Right kidney (tissue), 1 donor: ENCODE measurements around the gene RASA3.
"Not testable (repeated sequence)": the region's sequence is repeated elsewhere in the genome, so short reads cannot be mapped to it uniquely, and the experiment has no call there.

Experiments
- DNase-seq: peaks from one replicate; pipeline ENCODE4 v3.0.0-alpha.2; 2016

RASA3 gene

DNA sequence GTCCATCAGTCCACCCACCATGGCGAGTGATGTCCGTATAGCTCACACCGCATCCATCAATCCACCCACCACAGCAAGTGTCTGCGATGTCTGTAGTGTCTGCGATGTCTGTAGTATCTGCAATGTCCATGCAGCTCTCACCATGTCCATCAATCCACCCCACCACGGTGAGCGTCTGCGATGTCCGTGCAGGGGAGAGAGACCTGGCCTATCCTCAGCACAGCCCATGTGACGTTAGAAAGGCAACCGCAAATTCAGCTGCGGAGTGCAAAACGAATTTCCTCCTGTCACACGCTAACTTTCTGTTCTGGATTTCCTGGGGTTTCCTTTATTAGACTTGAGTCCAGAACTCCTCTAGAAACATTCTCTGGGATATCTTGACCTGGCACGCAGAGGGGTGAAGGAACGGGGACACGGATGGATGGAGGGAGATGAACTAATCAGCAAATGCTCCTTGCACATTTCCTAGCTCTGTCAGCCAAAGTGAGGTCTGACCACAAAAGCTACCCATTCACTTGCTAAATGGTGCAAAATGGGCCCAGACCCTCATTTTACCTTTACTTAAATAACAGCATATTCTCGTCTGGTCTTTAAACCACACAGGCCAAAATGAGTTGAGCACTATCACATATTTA lies 18.3 kb downstream of the RASA3 start:
- no peak for DNase-seq

DNA sequence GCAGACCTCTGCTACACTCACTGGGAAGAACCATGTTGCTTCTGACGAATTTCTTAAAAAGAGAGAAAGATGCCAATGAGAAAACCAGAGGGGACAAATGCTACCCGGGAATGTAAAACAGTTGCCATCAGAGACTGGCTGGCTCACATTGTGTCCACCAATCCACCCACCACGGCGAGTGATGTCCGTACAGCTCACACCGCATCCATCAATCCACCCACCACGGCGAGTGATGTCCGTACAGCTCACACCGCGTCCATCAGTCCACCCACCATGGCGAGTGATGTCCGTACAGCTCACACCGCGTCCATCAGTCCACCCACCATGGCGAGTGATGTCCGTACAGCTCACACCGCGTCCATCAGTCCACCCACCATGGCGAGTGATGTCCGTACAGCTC lies 19.0 kb downstream of the RASA3 start:
- not testable (repeated sequence) for DNase-seq

DNA sequence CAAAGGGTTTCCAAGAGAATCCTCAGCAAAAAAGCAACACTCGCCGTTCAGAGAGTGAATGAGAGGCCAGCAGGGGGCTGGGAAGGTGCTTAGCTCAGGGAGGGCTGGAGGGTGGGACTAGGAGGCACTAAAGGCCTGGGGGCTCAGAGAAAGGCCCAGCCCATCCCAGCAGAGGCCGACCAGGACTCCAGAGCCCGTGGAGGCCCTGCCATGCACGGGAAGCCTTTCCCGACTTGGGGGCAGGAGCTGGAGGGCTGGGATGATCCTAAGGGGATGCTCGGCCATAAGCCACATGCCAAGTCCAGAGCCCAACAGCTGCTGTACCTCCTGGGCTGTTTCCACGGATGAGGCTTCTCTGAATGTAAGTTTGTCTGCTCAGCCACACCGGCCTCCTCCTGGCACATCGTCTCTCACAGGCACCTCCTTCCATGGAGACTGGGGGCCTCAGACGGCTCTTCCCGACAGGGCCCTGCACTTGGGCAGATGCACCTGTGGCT lies 19.5 kb downstream of the RASA3 start:
- DNase-seq = no peak

DNA sequence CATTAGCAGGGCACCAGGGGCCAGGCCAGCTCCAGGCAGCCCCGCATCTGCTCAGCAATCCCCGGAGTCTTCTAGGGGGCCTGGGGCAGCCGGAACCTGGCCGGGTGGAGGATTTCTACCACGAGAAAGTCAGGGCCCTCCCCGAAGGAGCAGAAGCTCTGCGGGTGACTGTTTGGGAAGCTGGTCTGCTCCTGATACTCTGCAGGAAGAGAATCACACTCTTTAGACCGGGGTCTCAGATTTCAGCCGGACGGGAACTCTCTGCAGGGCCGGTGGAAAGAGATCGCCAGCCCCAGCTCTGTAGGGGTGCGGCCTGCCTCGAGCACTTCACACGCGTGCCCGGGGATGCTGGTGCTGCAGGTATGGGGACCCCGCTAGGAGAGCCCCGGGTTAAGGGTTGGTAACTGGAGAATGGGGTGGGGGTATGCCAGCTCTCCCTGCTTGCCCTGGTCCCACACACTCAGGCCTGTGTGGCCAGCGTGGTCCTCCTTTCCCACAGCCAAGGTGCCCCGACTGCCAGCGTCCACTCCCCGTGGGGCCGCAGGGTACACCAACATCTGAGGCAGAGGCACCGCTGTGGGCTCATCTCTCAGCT lies 20.1 kb downstream of the RASA3 start:
- DNase-seq = peak; percentile 47

DNA sequence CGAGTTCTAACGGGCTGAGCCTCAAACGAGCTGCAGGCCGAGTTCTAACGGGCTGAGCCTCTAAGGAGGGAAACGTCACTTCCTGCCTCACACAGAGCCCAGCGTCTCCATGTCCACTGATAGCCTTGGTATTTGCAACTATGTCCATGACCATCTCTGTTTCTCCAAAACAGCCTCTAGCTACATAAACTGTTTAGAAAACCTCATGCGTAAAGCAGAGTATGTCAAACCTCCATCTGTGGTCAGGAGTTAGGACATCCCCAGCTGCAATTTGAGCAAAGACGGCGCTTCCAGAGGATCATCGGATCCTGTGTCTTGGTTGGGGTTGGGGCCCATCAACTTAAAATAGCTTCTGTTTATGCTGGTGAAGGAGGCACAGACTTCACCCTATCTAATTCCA lies 20.8 kb downstream of the RASA3 start:
- no peak for DNase-seq

DNA sequence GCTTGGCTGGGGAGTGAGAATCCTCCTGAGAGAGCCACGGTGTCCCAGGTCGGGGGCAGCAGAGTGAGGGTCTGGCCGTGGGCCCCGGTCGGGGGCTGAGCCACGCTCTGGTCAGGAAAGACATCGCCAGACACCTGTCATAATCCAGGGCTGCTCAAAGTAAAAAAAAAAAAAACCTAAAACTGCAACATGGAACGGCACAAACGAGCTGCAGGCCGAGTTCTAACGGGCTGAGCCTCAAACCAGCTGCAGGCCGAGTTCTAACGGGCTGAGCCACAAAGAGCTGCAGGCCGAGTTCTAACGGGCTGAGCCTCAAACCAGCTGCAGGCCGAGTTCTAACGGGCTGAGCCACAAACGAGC lies 21.6 kb downstream of the RASA3 start:
- not testable (repeated sequence) for DNase-seq

DNA sequence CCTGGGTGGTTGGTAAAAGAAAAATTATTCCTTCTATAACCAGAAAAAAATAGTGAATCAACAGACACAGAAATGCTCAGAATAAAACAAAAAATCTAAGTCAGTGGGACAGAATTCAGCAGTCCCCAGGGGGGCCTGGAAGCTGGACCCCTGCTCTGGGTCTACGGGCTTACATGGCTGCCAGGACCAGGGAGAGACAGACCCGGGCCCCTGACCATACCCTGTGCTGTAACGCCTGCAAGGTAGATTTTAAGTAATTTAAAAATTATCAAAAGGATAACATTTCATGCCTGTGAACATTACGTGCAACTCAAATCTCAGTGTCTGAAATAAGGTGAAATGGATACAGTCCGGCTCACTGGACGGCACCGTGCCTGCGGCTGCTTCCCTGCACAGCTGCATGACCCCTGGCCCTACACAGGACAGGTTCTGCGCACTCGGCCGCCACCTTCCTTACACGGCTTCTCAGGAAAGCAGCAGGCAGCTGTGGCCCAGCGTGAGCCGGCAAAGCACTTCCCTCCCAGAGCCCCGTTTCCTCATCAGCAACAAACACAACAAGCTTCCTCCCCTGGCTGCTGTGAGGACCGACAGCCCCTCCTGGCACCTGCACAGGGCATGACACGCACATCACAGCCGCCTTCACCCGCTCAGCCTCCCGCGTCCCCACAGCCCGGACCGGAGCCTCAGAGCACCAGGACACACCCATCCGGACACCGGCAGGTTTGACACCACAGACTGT lies 22.2 kb downstream of the RASA3 start:
- peak; percentile 21 for DNase-seq

DNA sequence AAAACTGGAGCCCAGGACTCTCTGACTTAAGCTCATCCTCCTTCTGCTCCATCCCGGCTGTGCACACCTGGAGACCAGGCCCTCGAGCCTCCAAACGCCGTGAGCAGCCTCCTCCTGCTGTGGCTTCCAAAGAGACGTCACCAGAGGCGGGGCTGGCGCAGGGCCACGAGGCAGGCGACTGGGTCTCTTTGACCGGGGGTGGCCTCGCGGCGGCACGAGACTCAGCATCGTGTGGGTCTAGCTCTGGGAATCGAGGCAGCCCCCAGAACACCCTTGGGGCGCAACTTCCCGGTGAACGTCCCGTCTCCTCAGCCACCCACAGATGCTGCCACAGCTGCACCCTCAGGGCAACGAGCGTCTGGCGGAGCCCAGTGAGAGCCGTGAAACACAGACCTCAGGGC lies 22.8 kb downstream of the RASA3 start:
- no peak for DNase-seq

DNA sequence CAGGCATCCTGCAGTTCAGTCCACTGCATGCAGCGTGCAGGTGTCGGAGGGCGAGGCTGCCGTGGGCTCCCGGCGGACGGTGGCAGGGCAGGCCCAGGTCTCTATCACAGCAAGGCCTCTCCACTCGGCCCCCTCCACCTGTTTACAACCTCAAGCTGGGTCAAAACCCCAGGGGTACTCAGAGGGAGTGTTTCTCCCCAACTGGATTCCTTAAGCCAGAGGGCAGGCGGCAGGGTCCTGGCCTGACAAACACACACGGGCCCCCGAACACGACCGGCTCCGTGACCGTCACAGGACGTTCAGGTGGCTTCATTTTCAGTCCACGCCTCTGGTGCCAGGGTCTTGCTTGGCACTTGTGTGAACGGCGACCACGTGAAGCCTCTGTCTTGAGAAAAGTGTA lies 23.5 kb downstream of the RASA3 start:
- no peak for DNase-seq

DNA sequence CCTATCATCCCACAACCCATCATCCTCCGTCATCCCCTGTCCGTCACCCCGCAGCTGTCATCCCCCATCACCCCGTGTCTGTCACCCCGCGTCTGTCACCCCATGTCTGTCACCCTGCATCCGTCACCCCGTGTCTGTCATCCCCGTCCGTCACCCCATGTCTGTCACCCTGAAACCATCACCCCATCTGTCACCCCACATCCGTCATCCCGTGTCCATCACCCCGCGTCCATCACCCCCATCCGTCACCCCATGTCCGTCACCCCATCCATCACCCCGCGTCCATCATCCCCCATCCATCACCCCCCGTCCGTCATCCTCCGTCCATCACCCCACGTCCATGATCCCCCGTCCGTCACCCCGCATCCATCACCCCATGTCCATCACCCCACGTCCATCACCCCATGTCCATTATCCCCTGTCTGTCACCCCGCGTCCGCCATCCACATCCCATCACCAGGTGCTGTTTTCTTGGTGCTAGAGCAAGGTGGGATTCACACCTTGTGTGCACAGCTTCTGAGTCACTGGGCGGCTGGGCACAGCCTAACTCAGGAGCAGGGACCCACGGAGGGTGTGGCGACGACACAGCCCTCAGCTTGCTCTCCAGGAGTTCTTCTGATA lies 24.2 kb downstream of the RASA3 start:
- DNase-seq = no peak

DNA sequence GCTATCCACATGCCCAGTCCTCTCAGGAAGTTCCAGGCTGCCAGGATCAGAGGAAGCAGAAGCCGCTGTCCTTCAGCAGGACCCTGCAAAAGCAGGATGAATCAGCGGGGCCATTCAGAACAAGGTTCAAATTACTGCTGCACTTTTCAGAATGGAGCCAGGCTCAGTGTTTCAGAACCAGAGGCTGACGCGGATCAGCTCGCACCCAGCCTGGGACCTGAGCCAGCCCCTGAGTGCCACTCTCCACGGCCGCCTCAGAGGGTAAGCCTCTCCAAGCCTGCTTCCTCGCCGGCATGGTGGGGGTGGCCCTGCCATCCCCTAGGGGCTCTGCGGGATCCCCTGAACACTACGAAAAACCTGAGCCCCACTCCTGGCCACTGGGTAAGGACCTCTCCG lies 24.7 kb downstream of the RASA3 start:
- no peak for DNase-seq

DNA sequence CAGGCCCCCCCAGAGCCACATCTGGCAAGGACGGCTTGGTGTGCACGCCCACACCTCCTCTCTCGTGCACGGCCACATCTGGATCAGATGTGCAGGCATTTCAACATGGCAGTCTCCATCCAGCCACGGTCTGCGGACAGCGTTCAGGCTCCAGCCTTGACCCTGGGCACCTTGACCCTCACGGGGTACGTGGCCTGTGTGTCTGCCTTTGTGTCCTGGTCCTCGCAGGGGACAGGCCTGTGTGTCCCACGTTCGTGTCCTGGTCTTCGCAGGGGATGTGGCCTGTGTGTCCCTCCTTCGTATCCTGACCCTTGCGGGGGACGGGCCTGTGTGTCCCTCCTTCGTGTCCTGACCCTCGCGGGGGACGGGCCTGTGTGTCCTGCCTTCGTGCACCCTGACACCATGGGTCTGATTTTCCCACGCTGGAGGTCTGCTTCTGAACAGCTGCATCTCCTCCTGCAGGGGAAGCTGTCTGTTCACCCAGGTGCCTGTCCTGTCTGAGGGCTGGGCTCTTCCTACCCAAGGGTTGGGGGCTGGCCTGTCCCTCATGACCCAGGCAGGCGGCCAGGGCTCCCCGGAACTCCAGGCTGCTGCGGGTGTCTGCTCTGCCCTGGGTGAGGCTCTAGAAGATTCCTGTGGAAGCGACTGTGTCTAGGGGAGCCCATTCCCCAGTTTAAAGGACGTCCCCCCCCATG lies 25.3 kb downstream of the RASA3 start:
- no peak for DNase-seq

DNA sequence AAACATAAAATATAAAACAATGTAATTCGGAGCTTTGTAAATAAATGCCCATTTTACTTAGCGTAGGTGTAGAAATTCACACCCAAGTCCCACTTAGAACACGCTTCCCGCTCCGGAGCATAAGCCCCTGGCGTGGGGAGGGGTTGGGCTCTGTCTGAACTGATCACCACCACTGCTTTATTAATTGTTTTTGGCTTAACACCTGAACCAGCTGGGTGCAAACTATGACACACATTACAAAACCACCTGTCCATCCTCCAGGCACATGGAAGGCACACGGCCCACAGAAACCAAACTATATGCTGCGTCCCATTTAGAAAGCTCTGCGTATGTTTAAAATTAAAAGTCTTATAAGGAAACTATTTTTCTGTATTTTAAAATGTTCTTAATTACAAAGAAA lies 25.9 kb downstream of the RASA3 start:
- DNase-seq = no peak

DNA sequence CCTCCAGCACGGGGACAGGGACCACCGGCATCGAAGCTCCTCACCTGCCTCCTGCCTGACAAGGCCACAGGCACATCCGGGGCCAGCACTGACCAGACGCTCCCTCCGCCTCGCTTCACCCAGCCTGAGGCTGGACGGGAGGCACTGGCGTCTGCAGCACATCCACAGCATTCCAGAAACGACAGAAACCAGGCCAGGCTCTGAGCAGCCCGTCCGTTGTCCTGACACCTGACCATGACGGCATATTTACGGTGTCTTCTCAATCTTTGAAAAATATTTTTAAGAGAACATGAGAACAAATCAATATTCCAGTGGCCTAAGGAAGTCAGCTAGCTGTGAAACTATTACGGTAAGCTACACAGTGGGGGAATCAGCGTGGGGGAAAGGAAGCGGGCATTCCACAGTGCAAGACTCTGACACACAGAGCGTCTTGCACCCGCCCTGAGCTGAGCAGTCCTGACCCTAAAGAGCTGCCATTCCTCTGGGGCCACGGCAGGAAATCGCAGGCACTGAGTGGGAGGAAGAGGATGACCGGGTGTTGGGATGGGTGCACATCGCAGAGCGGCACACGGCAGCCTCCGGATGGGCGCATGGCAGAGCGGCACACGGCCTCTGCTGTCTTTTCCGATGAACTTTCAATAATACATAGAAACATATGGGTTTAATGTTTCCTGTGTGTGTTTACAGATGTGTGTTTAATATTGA lies 26.8 kb downstream of the RASA3 start:
- DNase-seq = no peak

DNA sequence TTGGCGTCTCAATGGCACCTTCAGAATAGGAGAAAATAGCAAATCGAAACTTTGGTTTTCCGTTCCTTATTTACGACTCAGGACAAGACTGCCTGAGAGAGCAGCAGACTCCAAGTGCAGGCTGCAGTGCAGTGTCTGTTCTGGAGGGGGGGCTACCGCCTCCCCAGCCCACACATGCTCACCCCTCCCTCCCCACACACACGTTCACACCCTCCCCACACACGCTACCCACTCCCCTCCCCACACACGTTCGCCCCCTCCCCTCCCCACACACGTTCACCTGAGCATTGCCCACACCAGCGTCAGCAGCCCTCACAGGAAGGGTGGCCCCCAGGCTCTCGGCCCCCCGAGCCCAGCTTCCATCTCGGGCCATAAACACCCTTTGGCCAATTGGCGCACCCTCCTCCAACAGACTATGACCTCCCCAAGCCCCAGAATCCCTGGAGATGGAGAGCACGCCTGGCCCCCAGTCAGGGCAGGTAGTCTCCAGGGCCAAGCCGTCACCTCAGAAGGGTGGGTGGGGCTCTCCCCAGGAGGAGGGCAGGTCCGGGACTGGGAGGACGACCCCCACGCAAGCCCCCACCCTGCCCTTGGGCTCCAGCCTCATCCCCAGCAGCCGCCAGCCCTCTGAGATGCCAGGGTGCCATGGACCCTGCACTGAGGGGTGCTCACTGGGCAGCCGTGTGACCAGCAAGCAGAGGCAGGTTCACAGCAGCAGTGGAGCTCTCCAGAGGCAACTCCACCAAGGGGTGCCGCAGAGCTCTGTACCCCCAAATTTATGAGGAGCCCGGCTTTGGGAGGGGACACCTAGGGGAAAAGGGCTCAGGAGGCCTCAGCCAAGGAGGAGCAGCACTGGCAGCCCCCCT lies 27.5 kb downstream of the RASA3 start:
- no peak for DNase-seq

DNA sequence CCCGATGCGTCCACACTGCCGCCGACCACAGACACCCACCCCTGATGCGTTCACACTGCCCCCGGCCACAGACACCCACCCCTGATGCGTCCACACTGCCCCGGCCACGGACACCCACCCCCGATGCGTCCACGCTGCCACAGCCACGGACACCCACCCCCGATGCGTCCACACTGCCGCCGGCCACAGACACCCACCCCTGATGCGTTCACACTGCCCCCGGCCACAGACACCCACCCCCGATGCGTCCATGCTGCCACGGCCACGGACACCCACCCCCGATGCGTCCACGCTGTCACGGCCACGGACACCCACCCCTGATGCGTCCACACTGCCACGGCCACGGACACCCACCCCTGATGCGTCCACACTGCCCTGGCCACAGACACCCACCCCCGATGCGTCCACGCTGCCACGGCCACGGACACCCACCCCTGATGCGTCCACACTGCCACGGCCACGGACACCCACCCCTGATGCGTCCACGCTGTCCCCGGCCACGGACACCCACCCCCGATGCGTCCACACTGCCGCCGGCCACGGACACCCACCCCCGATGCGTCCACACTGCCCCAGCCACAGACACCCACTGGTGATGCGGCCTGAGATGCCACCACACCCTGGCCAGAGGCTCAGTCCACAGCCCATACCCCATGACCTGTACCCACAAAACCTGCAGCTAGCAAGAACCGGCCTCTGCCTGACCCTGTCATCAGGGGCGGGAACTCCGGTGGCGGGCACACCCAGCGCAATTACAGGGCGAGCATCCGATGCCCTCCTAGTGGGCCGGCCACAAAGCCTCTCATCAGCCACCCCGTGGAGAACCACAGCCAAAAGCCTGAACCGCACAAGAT lies 28.4 kb downstream of the RASA3 start:
- no peak for DNase-seq

DNA sequence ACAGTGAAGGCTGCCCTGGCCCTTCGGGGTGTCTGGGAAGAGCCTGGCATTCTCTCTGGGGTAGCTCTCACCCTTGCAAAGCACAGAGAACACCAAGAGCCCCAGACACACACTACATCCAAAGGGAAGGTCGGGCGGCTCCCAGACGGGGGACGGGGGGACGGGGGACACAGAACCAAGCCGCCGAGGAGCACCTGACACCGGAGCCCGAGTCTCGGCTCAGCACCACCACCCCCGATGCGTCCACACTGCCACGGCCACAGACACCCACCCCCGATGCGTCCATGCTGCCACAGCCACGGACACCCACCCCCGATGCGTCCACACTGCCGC lies 29.2 kb downstream of the RASA3 start:
- DNase-seq = not testable (repeated sequence)

DNA sequence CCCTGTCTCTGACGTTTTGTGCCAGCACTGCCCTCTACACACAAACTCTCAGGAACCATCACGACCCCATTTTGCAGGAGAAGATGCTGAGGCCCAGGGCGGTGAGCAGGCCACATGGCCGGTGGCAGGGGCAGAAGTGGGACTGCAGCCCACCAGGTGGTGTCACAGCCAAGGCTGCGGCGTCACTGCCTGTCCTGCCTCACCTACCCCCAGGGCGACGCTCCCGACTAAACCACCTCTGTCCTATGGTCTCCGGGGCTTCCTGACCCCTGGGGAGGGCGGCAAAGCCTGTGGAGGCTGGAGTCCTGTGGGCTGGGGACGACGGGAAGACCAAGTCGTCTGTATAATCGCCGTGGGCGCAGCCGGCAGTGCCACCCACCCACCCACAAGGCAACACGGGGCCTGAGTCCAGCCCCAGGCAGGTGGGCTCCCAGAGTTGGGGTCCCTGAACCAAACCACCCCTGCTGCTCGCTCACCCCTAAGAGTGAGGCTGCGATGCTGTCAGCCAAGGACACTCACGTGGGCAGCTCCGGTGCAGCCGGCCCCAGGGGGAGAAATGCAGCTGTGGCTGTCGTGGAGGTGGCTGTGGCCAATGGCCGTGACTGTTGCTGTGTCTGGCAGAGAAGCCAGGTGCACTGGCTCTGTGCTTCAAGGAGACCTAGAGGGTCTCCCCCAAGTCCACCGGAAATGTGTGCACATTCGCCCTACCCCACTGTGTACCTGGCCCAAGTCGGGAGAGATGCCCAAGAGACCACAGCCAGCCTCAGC lies 29.7 kb downstream of the RASA3 start:
- no peak for DNase-seq

DNA sequence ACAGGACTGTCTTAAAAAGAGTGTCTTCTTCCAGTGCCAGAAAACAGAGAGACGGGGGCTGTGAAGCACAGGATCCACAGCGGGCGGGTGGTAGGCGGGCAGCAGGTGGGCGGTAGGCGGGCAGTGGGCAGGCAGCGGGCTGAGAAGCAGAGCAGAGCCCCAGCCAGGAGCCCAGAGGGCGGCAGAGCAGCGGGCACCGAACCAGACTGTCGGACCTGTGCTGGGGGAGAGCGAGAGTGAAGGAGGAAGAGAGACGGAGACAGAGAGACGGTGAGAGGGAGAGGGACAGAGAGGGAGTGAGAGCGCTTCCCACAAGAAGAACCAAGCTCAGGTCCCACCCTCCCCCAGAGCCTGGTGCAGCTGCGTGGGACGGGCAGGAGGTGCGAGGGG lies 30.3 kb downstream of the RASA3 start:
- DNase-seq = no peak
